Spleen (tissue), 11 donors: ENCODE data around the gene SLC44A4. TPM values are rescaled to one million over a fixed set of nuclear protein-coding genes. Genes with fewer than 3 reads are reported as not detected.

Experiments used
- DNase-seq: peaks from one replicate; pipeline ENCODE4 v3.0.0-alpha.2; 2020
- H3K27ac ChIP-seq, 8 donors: fragments of 200-600 bp; sonication (generic) in 7 of 8; 1 replicate in 4 of 8; 2 replicates in 4 of 8; pipeline versions ENCODE4 v1.5.0 to v1.8.0; 2016 to 2021; ENCODE audit warnings: inconsistent platforms in 4 of 8, mild to moderate bottlenecking in 4 of 8, moderate library complexity in 1 of 8
- H3K27me3 ChIP-seq, 7 donors: fragments of 200-600 bp; sonication (generic) in 6 of 7; replicated peaks in 1 of 7; 1 replicate in 4 of 7; 2 replicates in 3 of 7; pipeline versions ENCODE4 v1.5.0 to v1.8.0; 2016 to 2021; ENCODE audit warnings: inconsistent platforms in 3 of 7, mild to moderate bottlenecking in 1 of 7
- H3K36me3 ChIP-seq, 6 donors: fragments of 200-600 bp; sonication (generic) in 5 of 6; 1 replicate in 4 of 6; 2 replicates in 2 of 6; pipeline versions ENCODE4 v1.5.0 to v1.8.0; 2016 to 2021; ENCODE audit warnings: inconsistent platforms in 2 of 6
- H3K4me1 ChIP-seq, 6 donors: fragments of 200-600 bp; sonication (generic) in 5 of 6; 1 replicate in 3 of 6; 2 replicates in 3 of 6; pipeline versions ENCODE4 v1.5.0 to v1.8.0; 2016 to 2021; ENCODE audit warnings: inconsistent platforms in 3 of 6
- H3K4me3 ChIP-seq, 8 donors: fragments of 200-600 bp; sonication (generic) in 7 of 8; 1 replicate in 4 of 8; 2 replicates in 4 of 8; pipeline versions ENCODE4 v1.5.0 to v1.8.0; 2016 to 2021; ENCODE audit warnings: inconsistent platforms in 4 of 8, mild to moderate bottlenecking in 4 of 8, moderate library complexity in 2 of 8
- H3K9me3 ChIP-seq, 8 donors: fragments of 200-600 bp; sonication (generic) in 7 of 8; 1 replicate in 4 of 8; 2 replicates in 4 of 8; pipeline versions ENCODE4 v1.5.0 to v1.8.0; 2016 to 2021; ENCODE audit warnings: inconsistent platforms in 4 of 8
- POLR2A ChIP-seq, 3 donors: fragments of 450-650 bp; IDR thresholded peaks; one replicate each; pipeline ENCODE4 v1.5.1; 2017; ENCODE audit warnings: antibody characterized with exemption in 3 of 3, mild to moderate bottlenecking in 1 of 3
- POLR2AphosphoS5 ChIP-seq, 3 donors: sonication (generic); formaldehyde crosslinking; IDR thresholded peaks; one replicate each; pipeline ENCODE4 v1.5.1; 2017; ENCODE audit warnings: antibody characterized with exemption in 3 of 3
- WGBS, 5 donors: extraction: QIAGEN DNeasy Blood & Tissue Kit in 3 of 5; methylation state at CpG; one replicate each; pipeline versions ENCODE4 v1.1.5 to v1.1.7; 2013 to 2018; 5-methylcytosine and 5-hydroxymethylcytosine counted together
- intact Hi-C: fragments of 100-400 bp; cut with DNase I; formaldehyde crosslinking; loops from one replicate; pipeline ENCODE4 v1.15.0; 2023; ENCODE audit warnings: low total_unique reads
- polyA plus RNA-seq, 3 donors: library from polyadenylated mRNA; stranded (reverse); fragments of 200-250 nt; gene quantifications; one replicate each; pipeline ENCODE4 v1.2.1, GENCODE V29; 2013
- total RNA-seq, 7 donors: library from RNA; depleted of rRNA in 3 of 7; stranded (reverse); fragments of >200 nt in 3 of 7; fragmentation: NEBNext Ultra II Directional in 4 of 7; extraction: Animal tissue kit (Norgen Biotek cat#: 25700) in 4 of 7; gene quantifications; one replicate each; pipeline versions ENCODE4 v1.1.0 to v1.2.1, GENCODE V29; 2016 to 2021
- TF ChIP-seq, protein P1 (sequence below), 11 experiments: fragments of 200-600 bp in 7 of 11; fragments of 450-650 bp in 4 of 11; sonication (generic) in 4 of 11; IDR thresholded peaks in 8 of 11; conservative IDR thresholded peaks in 3 of 11; 1 replicate in 7 of 11; 2 replicates in 4 of 11; pipeline versions ENCODE4 v1.4.0 to v1.8.0; 2016 to 2021; ENCODE audit warnings: antibody characterized with exemption in 11 of 11, inconsistent platforms in 4 of 11, mild to moderate bottlenecking in 1 of 11
- donor health status: healthy with polysubstance abuse.
- donor health status: DM: no; HTN: no; CAD: no; lungs with moderate emphysema.
- donor health status: DM: no; HTN: no; CAD: no.
- donor health status: Bipolar disorder and iron deficiency.
- donor health status: healthy.
- donor health status: DM: no; HTN: no; CAD: no.
- donor health status: DM: yes; HTN: yes; CAD: no.

SLC44A4 gene
- total and polyA plus RNA-seq, 10 donors: 0.20 to 5.9 (median 2.6) TPM

DNA sequence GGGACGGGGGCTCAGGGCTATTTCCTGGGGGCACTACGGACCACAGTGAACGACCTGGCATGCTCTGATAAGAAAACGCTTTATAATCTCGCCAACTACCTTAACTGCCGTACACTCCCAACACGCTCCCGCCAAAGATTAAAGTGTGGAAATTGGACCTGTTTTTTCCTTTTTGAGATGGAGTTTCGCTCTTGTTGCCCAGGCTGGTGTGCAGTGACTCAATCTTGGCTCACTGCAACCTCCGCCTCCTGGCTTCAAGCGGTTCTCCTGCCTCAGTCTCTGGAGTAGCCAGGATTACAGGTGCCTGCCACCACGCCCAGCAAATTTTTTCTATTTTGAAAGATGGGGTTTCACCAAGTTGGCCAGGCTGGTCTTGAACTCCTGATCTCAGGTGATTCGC, 346 bp upstream of the SLC44A4 start:
- H3K4me1 ChIP-seq: peaks cover 0 to 24% (median 6%) of the 10 kb centered on the region in 6 donors
- no peak overlapping the region for H3K4me3 ChIP-seq
- no peak overlapping the region for H3K27ac ChIP-seq
- intact Hi-C loops: no loop called here
- peaks cover 0 to 51% (median 48%) of the 10 kb centered on the region in 6 donors for H3K36me3 ChIP-seq
- WGBS, 5 donors: 85 to 92% (median 90%) methylated on average over 13 of the region's 13 CpGs
- no peaks in the 10 kb centered on the region for H3K27me3 ChIP-seq
- no peak for TF ChIP-seq POLR2AphosphoS5 (IDR thresholded peaks at IDR 0.05)
- TF ChIP-seq, protein P1, sequence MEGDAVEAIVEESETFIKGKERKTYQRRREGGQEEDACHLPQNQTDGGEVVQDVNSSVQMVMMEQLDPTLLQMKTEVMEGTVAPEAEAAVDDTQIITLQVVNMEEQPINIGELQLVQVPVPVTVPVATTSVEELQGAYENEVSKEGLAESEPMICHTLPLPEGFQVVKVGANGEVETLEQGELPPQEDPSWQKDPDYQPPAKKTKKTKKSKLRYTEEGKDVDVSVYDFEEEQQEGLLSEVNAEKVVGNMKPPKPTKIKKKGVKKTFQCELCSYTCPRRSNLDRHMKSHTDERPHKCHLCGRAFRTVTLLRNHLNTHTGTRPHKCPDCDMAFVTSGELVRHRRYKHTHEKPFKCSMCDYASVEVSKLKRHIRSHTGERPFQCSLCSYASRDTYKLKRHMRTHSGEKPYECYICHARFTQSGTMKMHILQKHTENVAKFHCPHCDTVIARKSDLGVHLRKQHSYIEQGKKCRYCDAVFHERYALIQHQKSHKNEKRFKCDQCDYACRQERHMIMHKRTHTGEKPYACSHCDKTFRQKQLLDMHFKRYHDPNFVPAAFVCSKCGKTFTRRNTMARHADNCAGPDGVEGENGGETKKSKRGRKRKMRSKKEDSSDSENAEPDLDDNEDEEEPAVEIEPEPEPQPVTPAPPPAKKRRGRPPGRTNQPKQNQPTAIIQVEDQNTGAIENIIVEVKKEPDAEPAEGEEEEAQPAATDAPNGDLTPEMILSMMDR (IDR thresholded peaks at IDR 0.05 in 8 of 11, conservative IDR thresholded peaks at IDR 0.05 in 3 of 11): no peak
- no peak for TF ChIP-seq POLR2A (IDR thresholded peaks at IDR 0.05)
- H3K9me3 ChIP-seq: no peaks in the 10 kb centered on the region
- no peak for DNase-seq

- Histone ChIP-seq H3K27me3 (no peaks in the 10 kb centered on the region), H3K9me3 (no peaks in the 10 kb centered on the region), H3K27ac (peak overlapping the region in 2 of 8 donors; percentile 47 to 58), H3K4me1 (peaks cover 0 to 24% (median 6%) of the 10 kb centered on the region in 6 donors), H3K4me3 (no peak overlapping the region), H3K36me3 (peaks cover 0 to 41% (median 39%) of the 10 kb centered on the region in 6 donors)
- WGBS, 5 donors: 83 to 95% (median 87%) methylated on average over 1 to 3 of the region's 3 CpGs
- TF ChIP-seq POLR2AphosphoS5 (IDR thresholded peaks at IDR 0.05) (no peak), POLR2A (IDR thresholded peaks at IDR 0.05) (no peak)
- TF ChIP-seq, protein P1 (IDR thresholded peaks at IDR 0.05 in 8 of 11, conservative IDR thresholded peaks at IDR 0.05 in 3 of 11): no peak
- DNase-seq: no peak
- intact Hi-C loops: no loop called here
These were observed 575 bp downstream of the SLC44A4 start for GRCh38 chr6:31878222-31878621.

GRCh38 chr6:31877651-31878161, 1.1 kb downstream of the SLC44A4 start:
- no peak for DNase-seq
- Histone ChIP-seq H3K4me1 (peaks cover 0 to 24% (median 6%) of the 10 kb centered on the region in 6 donors), H3K9me3 (no peaks in the 10 kb centered on the region), H3K4me3 (no peak overlapping the region), H3K27me3 (no peaks in the 10 kb centered on the region), H3K36me3 (peaks cover 0 to 36% (median 34%) of the 10 kb centered on the region in 6 donors), H3K27ac (peak overlapping the region in 5 of 8 donors; percentile 21 to 60 (median 47))
- intact Hi-C loops: no loop called here
- WGBS, 5 donors: 66 to 83% (median 74%) methylated on average over 9 to 10 of the region's 10 CpGs
- TF ChIP-seq POLR2A (IDR thresholded peaks at IDR 0.05) (no peak), POLR2AphosphoS5 (IDR thresholded peaks at IDR 0.05) (no peak)
- TF ChIP-seq, protein P1 (IDR thresholded peaks at IDR 0.05 in 8 of 11, conservative IDR thresholded peaks at IDR 0.05 in 3 of 11): no peak

GRCh38 chr6:31877125-31877650, 1.6 kb downstream of the SLC44A4 start:
- Histone ChIP-seq H3K9me3 (no peaks in the 10 kb centered on the region), H3K36me3 (peaks cover 0 to 31% (median 29%) of the 10 kb centered on the region in 6 donors), H3K27me3 (no peaks in the 10 kb centered on the region), H3K27ac (peak overlapping the region in 5 of 8 donors; percentile 21 to 60 (median 47)), H3K4me1 (peaks cover 0 to 24% (median 6%) of the 10 kb centered on the region in 6 donors), H3K4me3 (no peak overlapping the region)
- DNase-seq: no peak
- 60 to 81% (median 76%) methylated on average over 3 of the region's 3 CpGs for WGBS, 5 donors
- TF ChIP-seq POLR2AphosphoS5 (IDR thresholded peaks at IDR 0.05) (peak in 2 of 3 donors; percentile 9 to 61), POLR2A (IDR thresholded peaks at IDR 0.05) (no peak)
- TF ChIP-seq, protein P1 (IDR thresholded peaks at IDR 0.05 in 8 of 11, conservative IDR thresholded peaks at IDR 0.05 in 3 of 11): no peak
- intact Hi-C loops: no loop called here
